Activated gamma-delta T cell treated with anti-CD3 and anti-CD28 coated beads, Interleukin-2, amount 50 U/mL, for 16 hours (primary cell): ENCODE results near the gene PGM3.
"Not testable (repeated sequence)": the region's sequence is repeated elsewhere in the genome, so short reads cannot be mapped to it uniquely, and the experiment has no call there.

ENCODE experiments used
- DNase-seq: peaks from one replicate; pipeline ENCODE4 v3.0.0-alpha.2; 2020; ENCODE audit warnings: low read depth

Gene PGM3, protein sequence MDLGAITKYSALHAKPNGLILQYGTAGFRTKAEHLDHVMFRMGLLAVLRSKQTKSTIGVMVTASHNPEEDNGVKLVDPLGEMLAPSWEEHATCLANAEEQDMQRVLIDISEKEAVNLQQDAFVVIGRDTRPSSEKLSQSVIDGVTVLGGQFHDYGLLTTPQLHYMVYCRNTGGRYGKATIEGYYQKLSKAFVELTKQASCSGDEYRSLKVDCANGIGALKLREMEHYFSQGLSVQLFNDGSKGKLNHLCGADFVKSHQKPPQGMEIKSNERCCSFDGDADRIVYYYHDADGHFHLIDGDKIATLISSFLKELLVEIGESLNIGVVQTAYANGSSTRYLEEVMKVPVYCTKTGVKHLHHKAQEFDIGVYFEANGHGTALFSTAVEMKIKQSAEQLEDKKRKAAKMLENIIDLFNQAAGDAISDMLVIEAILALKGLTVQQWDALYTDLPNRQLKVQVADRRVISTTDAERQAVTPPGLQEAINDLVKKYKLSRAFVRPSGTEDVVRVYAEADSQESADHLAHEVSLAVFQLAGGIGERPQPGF

DNA sequence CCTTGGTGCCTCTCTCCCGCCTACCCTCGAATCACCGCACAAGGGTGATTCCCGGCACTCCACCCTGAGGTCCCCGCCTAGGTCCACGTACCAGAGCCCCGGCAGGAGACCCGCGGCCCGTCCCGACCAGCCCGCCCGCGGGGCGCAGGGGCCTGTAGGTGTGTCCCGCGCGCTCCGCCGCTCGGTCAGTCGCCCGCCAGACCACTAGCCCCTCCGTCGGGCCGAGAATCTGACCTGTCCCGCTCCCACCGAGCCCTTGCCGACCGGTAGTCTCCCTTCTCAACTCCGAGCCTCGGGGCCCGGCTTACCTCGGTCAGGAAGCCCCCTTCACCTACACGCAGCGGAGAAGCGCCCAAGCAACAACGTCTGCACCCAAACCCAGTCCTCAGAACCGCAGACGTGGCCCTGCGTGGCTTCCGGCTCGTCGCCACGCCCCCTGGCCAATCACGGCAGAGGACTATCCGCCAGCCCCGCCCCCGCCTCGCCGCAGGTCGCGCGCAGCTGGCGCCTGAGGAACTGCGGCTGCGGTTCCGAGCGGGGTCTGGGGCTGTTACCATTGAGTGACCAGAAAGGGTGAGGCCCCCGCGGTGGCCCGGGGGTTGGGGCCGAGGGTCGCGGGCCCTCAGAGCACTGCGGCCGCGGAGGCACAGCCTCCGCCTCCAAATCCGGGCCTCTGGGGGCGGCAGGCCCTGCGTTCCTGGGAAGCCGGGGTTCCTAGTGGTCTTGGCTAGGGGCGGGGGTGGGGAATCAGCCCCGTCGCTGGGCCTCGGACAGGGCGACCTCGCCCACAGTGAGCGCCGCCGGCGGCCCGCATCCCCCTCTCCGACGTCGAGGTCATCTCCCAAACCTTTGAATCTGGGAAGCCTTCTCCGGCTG, at the start of gene PGM3, which contains the start of gene RWDD2A:
PGM3 (minus strand) TSS at position 395 of the 876 bp plus-strand sequence. CDS start 2,253 bp downstream, outside the sequence.
RWDD2A (plus strand) TSS at position 487 of the 876 bp plus-strand sequence. CDS start 1,095 bp downstream, outside the sequence.
- DNase-seq = peak; percentile 82

DNA sequence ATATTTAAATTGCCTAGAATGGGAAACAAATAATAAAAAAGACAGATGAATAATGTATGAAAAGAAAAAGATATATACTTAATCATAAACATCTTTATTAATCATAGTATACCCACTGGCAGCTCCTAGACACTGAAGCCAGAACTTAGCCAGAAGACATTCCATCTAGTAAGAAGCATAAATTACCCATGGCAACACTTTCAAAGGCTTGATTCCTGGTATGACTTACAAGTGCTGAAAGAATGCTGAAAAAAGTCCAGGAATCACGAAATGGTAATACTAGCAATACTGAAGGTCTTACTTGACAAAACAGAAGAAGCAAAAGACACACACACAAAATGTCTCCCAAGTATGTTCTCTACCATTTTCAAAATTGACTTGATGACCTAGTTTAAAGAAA, 38.1 kb upstream of the PGM3 start:
- DNase-seq = no peak

DNA sequence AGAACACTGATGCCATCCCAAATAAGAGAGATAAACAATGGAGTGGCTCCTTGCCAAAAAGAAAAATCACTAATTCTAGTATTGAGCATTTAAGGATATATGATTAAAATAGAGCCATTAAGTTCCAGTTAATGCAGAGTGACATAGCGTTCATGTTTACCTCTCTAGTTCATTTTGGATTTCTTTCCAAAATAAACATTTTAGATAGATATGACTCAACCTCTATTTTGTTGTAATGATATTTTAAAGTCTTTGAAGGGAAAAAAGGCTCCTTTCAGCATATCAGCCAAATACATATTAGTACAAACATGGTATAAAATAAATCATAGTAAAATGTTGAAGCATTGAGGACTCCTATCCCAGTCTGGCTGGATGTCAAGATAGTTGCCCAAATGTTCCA, 33.5 kb upstream of the PGM3 start:
- no peak for DNase-seq

DNA sequence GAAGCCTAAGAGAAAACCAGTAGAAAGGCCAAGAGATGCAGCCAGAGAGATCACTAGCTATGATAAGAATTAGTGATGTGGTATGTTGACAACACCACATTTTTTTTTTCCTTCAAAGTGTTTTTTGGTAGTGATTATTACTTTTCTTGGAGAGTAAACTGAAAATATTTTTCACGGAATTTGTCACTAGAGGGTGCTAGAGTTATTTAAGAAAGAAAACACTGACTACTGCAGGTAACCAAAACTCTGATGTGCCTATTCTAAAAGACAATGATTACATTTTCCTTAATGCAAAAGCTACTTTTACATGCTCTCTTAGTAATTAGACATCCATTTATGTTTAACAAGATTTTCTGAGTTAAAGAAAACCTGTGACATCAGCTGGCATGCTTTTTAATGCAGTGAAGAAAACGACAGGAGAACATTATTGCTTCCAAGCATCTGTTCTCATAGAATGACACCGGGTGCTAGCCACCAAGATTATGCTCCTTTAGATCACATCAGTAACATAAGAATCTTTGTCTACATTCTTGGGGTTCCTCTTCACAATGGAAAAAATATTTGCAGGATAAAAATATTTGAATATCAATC, 28.9 kb upstream of the PGM3 start:
- DNase-seq = no peak

DNA sequence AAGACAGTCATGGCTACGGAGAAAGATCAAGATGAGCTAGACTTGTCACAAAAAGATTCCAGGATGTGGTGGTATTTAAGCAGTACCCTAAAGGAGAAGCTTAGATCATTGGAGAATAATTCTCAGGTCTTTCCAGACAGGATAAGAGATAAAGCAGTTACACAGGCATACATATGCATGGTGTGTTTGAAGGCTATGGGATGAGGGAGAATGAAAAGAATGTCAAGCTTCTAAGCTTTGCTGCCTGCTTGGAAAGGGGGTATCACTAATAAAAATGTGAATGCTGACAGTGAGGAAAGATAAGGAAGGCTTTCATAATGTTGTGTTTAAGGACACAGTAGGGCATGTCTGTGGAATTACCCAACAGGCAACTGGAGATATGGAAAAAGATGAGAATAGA, 28.2 kb upstream of the PGM3 start:
- no peak for DNase-seq

DNA sequence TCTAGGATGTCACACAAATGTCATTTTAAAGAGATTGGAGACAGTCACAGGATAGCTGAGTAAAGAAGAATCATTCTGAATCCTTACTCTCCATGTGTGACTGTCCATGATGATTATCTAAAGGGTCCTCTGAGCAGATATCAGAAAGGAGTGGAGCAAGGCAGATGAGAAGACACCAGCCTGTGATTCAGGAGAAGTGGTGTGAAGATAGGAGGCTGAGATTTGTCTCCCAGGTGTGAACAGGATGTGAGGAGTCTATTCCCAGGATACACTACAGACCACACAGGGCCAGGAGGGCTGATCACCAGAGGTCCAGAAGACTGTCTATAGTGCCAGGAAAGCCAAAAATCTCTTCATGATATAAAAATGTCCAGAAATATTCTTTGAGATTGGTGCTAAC, 27.1 kb upstream of the PGM3 start:
- DNase-seq = no peak

DNA sequence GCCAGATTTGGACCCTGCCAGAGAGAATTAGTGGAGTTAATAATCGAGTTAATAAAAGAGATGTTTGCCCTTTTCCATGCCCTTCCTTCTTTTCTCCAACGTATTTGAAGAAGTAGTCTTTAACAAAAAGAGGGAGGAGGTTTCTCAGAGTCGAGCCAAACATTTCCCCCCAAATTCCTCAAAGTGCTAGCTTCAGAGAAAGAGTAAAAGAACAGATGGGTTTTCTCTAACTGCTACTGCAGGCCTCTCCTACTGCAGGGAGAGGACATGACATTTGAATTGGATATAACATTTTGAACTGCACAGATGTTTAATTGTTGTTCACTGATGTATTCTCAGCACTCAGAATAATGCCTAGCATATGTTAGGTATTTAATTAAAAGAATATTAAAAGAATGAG, 25.6 kb upstream of the PGM3 start:
- no peak for DNase-seq

DNA sequence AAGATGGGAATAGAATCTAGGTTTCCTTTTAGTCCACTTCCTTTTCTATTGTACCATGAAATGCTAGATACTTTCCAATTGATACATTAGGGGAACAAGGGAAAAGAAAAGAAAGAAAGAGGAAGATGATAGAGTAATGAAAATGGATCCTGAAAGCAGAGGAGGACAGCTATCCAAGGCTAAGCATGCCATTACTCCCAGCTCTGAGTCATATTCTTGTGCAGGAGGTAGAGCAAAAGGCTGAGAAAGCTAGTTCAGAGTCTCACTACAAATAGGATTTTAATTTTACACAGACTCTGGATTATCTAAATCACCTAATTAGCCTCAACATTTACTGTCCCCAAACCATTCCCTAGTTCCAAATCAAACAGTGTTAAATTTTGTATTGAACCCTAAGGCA, 23.7 kb upstream of the PGM3 start:
- no peak for DNase-seq

DNA sequence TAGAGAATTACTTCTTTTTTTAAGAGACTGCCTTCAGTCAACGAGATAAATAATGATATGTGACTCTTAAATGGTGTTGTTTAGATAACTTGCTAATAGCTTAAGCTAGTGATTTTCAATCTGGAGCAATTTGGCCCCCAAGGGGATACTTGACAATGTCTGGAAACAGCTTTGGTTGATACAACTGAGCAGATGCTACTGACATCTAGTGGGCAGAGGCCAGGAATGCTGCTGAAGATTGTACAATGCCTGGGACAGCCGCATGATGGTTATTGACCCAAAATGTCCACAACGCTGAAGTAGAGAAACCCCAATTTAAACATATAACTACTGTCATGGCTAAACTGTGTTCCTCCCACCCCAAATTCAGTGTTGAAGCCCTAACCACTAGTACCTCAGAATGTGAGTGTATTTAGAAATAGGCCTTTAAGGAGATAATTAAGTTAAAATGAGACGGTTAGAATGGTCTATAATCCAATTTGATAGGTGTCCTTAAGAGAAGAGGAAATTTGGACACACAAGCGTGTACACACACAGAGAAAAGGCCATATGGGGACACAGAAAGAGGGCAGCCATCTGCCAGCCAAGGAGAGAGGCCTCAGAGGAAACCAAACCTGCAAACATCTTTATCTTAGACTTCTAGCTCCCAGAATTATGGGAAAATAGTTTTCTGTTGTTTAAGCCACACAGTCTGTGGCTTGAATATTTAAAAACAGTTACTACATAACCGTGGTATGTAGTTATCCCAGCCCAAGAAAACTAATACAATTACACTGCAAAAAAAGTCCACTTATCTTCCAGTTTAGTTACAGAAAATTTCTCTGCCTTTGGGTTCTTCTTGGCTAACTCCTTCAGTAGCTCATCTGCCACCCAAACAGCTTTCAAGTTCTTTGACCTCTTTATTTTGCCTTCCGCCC, 22.3 kb upstream of the PGM3 start:
- DNase-seq = peak; percentile 38

DNA sequence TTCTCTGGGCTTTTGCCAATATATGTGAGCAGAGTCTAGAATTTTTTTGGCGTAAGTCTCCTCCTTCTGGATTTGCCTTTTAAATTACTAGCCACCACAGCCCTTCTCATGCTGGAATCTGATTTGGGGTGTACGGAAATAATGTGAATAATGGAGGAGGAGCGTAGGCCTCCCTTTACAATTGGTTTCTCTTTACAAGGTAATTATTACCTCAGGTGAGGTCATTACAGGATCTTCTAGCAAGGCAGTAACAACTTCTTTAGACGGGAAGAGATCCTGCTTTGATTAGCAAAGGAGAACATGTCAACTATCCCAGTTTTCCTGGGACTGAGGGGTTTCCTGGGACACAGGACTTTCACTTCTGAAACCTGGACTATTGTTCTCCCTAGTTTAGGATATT, 9.0 kb upstream of the PGM3 start:
- no peak for DNase-seq

DNA sequence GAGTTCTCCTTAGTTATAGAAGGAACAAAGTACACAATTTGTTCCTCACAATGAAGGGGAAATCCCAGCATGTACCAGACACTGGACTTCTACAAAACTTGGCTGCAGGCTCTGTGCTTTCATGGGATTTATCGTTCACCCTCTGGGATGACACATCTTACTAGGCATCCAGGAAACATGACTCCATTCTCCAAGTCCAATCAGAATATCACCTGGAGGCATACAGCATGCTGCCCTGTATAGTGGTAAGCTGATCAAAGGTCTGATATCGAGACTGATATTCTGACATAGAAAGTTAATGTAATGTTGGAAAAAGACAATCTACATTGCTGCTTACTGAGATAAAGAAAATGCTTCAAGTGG, 6.8 kb upstream of the PGM3 start:
- no peak for DNase-seq

DNA sequence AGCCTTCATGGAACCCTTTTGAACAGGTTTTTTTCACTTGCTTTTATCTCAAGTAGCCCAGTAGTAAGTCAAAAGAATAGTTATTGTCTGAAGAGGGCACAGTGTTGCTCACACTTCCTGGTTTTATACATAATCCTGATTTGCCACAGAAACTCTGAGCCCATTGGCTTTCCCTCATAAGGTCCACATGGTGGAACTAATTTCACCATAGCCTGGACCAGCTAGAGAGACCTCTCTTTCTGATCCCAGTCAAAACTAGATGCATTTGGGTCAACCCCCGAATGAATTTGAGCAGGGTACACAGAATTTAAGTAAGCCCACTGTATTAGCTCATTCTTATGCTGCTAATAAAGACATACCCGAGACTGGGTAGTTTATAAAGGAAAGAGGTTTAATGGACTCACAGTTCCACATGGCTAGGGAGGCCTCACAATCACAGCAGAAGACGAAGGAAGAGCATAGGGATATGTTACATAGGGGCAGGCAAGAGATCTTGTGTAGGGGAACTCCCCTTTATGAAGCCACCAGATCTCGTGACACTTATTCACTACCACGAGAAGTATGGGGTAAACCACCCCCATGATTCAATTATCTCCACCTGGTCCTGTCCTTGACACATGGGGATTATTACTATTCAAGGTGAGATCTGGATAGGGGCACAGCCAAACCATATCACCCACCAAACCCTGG, 6.3 kb upstream of the PGM3 start:
- no peak for DNase-seq

DNA sequence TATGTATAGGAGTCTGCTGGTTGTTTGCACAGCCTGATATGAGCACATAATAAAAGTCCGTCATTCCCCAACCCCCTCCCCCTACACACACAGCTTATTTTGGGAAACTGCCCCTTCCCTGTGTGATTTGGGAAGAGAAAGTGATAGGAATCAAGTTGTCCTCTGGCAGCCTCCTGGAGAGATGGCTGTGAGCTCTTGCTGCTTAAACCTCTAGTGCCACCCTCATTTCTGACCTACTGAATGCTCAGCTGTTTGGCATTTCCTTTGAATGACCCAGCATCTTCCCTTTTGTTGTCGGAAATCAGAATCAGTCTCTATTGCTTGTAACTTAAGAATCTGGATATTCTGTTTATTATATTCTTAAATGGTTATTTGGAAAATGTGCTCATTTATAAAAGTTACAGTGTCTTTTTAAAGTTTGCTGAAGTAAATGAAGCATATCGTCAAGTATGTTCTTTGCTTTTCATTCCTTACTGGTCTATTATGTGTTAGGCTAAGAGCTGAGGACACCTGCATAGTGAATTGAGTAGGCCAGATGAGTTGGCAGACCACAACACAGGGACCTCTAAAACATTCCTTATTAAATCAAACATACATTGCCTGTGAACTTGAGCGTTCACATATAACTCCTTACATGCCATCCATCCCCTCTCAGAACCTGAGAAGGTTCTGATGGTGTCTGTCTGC, 5.6 kb upstream of the PGM3 start:
- DNase-seq = no peak

DNA sequence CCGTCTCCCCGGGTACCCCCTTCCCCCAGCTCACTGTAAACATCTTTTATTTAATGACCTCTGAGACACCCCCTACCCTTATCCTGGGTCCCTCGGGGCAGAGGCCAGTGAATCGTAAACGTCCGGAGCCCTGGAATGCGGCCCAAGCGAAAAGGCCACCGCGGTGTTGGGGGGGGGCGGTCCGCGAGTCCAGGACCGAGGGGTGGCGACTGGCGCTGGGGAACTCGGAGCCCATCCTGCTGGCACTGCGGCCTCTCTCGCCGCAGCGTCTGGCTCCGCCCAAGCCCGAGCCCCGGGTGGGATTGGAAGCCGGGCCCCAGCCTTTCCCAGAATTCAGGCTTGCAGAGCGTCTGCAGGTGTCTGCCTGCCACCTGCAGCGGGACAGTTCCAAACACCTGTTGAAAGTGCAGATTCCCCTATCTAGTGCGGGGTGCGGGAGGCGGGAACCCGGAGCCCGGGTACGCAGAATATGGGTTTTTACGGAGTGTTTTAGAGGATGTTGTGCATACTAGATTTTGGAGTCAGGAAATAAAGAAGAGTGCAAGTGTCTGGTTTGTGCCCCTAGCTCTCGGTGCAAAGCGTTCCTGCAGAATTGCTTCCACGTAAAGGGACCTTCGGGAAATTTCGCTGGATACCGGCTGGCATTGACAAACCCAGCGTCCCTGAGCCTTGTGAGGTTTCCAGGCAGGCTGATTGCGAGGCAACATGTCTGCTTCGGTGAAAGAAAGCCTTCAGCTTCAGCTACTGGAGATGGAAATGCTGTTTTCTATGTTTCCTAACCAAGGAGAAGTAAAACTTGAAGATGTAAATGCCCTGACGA, 892 bp upstream of the PGM3 start:
- no peak for DNase-seq

DNA sequence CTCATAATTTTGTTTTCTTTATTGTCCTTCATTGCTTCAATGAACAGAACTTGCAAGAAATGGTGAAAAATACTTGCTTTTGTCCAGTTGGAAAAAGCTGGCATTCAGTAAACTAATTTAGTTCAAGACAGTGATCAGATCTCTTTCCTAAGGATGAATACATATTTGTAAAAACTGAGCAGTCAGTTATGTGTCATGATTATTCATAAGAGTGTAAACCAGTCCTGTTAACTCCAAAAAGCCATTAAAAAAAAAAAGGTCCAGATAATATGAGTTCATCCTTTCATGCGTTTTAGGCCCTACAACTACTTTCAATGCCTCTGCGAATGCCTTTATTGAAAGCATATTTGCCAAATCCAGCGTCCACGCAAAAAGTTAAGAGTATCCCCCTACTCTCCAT, 609 bp downstream of the PGM3 start:
- no peak for DNase-seq

DNA sequence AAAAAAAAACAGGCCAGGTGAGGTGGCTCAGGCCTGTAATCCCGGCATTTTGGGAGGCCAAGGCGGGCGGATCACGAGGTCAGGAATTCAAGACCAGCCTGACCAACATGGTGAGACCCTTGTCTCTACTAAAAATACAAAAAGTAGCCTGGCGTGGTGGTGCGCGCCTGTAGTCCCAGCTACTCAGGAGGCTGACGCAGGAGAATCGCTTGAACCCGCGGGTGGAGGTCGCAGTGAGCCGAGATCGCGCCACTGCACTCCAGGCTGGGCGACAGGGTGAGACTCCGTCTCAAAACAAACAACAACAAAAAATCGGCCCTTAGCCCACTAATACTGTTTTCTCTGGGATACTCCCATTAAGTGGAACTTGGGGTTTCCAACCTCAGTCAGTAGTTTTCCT, 1.1 kb downstream of the PGM3 start:
- DNase-seq = not testable (repeated sequence)

DNA sequence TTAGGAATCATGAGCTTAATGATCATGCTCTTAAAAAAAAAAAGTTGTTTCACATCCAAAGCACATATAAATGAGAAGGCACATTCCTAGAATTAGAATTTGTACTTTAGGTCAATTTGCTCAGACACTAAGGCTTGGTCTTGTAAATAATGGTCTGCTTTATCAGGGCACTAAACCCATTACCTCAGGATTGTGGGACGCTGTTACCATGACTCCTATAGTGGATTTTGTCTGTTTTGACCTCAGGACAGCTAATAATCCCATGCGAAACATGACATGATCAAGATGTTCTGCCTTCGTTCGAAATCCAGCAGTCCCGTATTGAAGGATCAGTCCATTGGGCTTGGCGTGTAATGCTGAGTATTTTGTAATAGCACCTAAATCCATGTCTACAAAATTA, 2.4 kb downstream of the PGM3 start:
- DNase-seq = no peak

DNA sequence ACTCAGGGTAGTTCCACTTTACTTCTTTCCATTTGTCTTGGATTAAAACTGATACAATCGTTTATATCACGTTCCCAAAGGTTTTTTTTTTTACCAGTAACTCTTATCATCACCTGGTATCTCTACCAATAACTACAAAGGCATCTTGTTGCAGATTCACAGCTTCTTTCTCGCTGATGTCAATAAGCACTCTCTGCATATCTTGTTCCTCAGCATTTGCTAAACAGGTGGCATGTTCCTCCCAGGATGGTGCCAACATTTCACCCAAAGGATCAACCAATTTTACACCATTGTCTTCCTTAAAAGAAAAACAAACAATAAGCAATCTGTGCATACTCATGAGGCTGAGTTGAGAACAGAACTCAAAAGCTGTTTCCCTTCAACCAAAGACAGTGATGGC, 4.6 kb downstream of the PGM3 start:
- DNase-seq = no peak

DNA sequence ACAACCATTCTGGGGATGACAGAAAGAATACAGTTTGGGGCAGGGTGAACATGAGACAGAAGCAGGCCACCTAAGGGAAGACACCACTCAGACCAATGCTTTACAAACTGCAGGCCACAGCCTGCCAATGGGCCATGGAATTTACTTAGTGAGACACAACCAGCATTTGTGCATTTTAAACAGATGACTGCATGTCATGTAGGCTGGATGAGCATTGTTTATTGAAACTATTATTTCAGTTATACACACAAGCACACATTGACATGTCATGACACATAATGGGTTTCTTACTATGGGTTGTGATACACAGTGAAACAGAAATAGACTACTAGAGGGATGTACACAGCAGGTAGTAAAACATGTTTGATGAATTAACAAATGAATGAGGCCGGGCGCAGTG, 8.0 kb downstream of the PGM3 start:
- DNase-seq = no peak
